GM21390 (cell line): ENCODE measurements around the gene SSU72.
A peak's percentile ranks its signal among the peaks of the same experiment; 100 is the strongest.
"Not testable (repeated sequence)": the region's sequence is repeated elsewhere in the genome, so short reads cannot be mapped to it uniquely, and the experiment has no call there.

Source experiments
- ATAC-seq: cut with Tn5 transposase; IDR thresholded peaks from one replicate; pipeline ENCODE4 v1.9.1; 2021; ENCODE audit not compliant: unreplicated experiment

Gene SSU72

GRCh38 chr1:1529936-1530335 is 44.7 kb downstream of the SSU72 start:
- ATAC-seq: no peak

- ATAC-seq: no peak
Observed at GRCh38 chr1:1529321-1529720, 45.3 kb downstream of the SSU72 start.

DNA sequence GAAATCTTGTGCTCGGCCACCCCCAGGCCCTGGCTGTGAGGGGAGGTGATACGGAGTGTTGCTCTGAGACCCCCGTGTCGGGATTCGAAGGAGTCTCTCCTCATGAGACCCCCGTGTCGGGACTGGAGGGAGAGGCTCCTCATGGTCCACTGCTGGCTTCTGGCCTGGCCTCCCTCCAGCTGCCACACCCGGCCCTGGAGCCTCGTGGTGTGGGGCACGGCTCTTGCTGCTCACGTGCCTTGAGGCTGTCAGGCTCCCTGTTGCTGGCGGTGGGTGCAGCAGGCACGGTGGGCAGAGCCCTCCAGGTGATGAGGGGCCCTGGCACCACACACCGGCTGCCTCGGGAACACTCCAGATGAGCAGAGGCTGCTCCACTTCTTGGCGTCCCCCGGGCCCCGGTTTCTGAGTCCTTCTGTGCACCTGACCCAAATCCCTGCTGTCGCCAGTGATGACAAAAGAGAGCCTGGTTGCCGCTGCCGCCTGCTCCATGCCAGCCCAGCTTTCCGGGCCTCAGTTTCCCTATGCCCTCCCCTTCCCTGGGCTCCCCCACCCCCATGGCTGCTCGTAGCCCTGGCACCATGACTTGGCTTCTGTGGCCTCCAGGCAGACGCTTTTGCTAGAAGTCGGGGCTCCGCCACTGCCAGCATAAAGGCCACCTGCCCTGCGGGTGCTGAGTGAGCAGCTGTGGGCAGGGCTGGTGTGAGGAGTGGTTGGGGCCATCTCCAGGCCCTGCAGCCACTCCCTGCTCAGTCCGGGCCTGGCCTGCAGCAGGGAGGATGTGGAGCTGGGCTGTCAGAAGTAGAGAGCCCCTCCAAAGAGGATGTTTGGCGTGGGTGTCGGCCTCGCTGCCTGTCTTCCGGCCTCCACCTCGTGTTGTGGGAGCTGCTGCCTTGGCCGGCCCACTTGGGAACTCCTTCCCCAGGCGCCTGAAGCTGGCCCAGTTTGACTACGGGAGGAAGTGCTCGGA is 46.1 kb downstream of the SSU72 start:
- no peak for ATAC-seq

- ATAC-seq: no peak
Observed at GRCh38 chr1:1527092-1527816, 47.4 kb downstream of the SSU72 start.

DNA sequence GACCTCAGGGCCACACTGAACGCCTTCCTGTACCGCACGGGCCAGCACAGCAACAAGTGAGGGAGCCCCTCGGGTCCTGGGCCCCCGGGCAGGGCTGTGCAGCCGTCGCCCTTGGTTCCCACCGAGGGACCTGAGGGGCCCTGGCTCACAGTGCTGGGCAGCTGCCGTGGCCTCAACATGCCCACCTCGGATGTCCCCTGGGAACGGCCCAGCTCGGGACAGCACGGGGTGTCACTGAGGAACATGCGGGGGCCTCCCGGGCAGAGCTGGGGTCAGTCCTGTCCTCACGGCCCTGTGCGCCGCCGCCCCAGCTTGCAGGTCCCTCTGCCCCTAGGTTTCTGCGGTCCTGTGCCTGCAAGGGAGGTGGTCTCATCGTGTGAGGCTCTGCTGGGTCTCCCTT is 48.2 kb downstream of the SSU72 start:
- not testable (repeated sequence) for ATAC-seq

DNA sequence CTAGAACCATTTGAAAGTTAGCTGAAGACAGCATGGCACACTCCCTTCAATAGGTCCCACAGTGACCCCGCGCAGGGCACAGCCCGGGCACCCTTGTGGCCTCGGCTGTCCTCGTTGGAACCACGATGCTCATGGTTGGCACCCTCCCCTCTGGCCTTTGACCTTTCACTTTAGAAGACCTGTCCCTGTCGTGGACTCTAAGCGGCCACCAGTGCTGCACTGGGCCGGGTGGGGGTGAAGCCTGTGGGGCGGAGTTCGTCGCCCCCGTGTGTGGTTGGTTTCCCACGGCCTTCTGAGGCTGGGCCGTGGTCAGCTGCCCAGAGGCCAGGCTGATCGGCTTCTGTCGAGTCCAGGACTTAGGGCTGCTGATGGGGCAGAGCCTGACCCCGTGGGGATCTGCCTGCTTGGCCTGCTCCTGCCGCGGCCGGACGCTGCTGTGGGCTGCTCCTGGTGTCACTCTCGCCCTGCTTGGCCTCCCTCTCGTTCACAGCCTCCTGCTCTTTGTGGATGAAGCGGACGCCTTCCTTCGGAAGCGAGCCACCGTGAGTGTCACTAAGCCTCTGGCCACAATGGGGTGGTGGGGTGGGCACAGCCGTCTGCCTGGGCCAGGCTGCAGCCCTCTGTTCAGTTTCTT is 49.8 kb downstream of the SSU72 start:
- ATAC-seq: not testable (repeated sequence)

GRCh38 chr1:1523651-1524050 is 51.0 kb downstream of the SSU72 start:
- not testable (repeated sequence) for ATAC-seq

DNA sequence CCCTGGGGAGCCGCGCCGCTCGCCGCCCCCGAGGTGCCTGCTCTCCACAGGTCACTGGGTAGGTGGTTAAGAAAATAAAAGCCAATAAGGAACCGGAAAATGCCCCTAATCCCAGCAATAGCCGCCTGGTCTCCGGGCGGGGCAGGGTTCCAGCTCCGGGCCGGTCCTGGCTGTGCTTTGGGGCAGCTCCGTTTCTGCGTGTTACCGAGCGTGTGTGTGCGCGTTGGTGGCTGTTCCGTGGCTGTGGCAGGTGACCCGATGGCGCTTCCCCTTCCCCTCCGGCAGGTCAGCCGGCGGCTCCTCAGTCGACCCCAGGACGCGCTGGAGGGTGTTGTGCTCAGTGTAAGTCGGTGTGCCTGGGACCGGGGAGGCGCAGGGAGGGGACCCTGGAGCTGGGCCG is 51.4 kb downstream of the SSU72 start:
- not testable (repeated sequence) for ATAC-seq

DNA sequence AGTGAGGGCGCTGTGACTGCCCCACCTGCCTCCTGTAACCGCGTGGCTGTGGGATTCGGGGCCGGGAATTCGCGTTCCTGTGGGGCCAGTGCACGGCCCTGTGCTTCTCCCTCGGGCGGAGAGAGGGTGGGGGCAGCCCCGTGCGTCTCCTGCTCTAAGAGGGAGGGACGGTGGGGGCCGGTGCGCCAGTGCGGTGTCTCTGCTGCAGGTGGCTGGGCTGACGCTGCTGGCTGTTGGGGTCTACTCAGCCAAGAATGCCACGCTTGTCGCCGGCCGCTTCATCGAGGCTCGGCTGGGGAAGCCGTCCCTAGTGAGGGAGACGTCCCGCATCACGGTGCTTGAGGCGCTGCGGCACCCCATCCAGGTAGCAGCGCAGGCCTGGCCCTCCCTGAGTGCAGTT is 52.1 kb downstream of the SSU72 start:
- ATAC-seq: not testable (repeated sequence)

DNA sequence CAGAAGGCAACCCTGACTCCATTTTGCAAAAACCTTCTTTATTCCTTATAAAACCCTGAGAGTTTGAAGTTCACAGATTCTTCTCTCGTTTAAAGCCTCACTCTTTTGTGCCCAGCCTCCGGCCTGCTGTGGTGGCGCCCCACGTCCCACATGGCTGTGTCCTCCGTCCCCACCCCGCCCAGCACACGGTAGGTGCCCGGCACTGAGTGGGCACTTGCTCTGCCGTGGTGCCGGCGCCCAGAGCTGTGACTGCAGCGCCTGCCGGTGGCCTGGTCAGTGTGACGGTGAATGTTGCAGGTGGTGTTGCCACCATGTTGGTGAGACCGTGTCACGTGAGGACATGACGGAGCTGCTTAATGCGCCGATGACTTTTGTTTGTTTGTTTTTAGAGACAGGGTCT is 53.3 kb downstream of the SSU72 start:
- ATAC-seq: no peak

GRCh38 chr1:1519805-1520505 is 54.7 kb downstream of the SSU72 start:
- ATAC-seq: not testable (repeated sequence)

GRCh38 chr1:1518621-1519007 is 56.0 kb downstream of the SSU72 start:
- ATAC-seq: not testable (repeated sequence)

DNA sequence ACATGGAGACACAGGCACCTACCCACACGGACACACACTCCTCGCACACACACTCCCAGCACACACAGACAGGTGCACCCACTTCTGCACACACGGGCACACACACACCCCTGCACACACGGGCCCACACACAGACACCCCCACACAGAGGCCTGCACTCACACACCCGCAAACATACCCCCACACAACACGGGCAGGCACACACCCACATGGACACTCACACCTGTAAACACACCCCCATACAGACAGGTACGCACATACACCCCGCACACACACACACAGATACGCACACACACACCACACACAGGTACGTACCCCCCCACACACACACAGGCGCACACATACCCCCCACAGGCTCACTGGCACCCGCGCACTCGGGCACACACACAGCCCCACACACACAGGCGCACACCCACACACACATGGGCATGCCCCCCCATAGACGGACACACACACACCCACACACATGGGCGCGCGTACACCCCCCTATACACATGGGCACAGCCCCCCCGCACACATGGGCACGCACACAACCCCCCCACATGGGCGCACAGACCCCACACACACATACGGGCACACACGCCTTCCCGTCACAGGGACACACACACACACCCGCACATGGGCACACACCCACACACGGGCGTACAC is 56.6 kb downstream of the SSU72 start:
- no peak for ATAC-seq

DNA sequence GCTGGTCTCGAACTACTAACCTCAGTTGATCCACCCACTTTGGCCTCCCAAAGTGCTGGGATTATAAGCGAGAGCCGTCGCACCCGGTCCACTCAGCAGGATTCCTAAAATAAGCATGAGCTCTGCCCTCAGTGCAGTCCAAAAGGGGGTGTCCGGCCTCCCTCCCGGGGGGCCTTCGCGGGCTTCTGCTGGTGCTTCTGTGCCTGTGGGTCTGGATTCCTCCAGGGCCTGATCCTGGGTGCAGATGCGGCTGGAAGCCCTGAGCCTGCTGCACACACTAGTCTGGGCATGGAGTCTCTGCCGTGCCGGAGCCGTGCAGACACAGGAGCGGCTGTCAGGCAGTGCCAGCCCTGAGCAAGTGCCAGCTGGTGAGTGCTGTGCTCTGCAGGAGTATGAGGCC is 57.7 kb downstream of the SSU72 start:
- not testable (repeated sequence) for ATAC-seq

- ATAC-seq: not testable (repeated sequence)
Observed at GRCh38 chr1:1514376-1514775, 60.3 kb downstream of the SSU72 start.

DNA sequence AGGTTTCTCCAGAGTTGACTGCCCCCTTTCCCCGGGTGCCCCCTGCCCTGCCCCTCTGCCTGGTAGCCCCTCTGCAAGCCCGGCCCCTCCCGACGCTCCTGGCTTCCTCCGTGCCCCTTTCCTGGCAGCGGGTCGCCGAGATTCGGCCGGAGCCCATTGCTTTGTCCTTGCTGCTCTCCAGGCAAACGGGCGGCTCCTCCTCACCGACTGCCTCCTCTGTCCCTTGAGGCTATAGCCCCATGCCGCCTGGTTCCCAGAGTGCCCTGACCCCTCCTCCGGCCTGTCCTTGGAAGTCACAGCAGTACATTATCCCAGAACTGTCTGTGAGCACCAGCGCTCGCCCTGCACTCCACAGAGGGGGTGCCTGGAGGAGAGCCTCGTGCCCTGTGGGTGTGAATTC is 61.0 kb downstream of the SSU72 start:
- not testable (repeated sequence) for ATAC-seq

GRCh38 chr1:1512425-1512824 is 62.2 kb downstream of the SSU72 start:
- peak; percentile 11 for ATAC-seq

DNA sequence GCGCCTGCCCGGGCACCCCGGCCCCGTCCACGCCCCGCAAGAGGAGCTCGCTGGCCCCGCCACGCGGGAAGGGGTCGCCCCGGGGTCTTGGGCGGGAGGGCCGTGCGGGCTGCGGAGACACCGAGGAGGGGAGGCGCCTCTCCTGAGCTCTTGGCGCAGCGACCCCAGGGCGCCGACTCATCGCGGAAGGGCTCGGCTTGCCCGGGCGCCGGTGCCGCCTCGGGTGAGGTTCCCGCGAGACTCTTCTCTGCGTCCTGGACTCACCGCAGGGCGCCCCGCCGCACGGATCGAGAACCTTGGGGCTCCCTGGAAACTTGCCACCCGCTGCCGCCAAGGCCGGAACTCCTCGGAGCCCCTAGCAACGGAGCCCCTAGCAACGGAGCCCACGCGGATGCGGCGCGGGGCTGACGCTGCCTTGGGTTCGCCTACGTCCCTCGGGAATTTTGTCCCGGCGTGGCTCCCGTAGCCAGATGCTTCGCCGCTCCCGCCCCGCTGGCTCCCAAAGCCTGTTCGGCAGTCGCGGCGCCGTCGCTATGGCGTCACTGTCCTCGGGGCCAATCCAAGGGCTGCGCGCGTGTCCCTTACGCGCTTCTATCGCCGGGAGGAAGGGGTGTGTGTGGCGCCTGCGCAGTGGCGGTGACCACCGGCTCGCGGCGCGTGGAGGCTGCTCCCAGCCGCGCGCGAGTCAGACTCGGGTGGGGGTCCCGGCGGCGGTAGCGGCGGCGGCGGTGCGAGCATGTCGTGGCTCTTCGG is 63.0 kb downstream of the SSU72 start, which contains the start of gene ATAD3A:
Gene ATAD3A, plus strand, starts transcription at position 630 of the 753 bp plus-strand sequence. Its CDS starts 107 bp downstream, at position 737.
- ATAC-seq: peak; percentile 77

GRCh38 chr1:1510912-1511532 is 63.6 kb downstream of the SSU72 start:
- no peak for ATAC-seq
